Hematopoietic multipotent progenitor cell treated with erythropoietin and hydrocortisone succinate and interleukin-3 and kit ligand, for 17 days (in vitro differentiated cells): ENCODE data around the gene RAPSN.

Experiments
- DNase-seq: peaks from one replicate; pipeline ENCODE4 v3.0.0-alpha.2; 2015; ENCODE audit warnings: low spot score

RAPSN gene

GRCh38 chr11:47433157-47433556 lies 15.8 kb downstream of the RAPSN start:
- no peak for DNase-seq

GRCh38 chr11:47431356-47432083 lies 17.4 kb downstream of the RAPSN start:
- DNase-seq: no peak

DNA sequence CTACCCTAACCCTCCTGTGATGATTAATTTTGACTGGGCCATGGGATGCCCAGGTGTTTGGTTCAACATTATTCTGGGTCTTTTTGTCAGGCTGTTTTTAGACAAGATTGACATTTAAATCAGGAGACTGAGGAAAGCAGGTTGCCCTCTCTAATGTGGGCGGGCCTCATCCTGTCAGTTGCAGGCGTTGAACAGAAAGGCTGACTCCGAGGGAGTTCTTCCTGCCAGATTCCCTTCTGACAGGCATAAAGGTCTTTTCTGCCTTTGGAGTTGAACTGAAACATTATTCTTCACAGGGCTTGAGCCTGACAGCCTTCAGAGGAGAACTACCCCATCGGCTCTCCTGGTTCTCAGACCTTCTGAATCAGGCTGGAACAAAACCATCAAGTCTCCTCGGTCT lies 18.4 kb downstream of the RAPSN start:
- no peak for DNase-seq

DNA sequence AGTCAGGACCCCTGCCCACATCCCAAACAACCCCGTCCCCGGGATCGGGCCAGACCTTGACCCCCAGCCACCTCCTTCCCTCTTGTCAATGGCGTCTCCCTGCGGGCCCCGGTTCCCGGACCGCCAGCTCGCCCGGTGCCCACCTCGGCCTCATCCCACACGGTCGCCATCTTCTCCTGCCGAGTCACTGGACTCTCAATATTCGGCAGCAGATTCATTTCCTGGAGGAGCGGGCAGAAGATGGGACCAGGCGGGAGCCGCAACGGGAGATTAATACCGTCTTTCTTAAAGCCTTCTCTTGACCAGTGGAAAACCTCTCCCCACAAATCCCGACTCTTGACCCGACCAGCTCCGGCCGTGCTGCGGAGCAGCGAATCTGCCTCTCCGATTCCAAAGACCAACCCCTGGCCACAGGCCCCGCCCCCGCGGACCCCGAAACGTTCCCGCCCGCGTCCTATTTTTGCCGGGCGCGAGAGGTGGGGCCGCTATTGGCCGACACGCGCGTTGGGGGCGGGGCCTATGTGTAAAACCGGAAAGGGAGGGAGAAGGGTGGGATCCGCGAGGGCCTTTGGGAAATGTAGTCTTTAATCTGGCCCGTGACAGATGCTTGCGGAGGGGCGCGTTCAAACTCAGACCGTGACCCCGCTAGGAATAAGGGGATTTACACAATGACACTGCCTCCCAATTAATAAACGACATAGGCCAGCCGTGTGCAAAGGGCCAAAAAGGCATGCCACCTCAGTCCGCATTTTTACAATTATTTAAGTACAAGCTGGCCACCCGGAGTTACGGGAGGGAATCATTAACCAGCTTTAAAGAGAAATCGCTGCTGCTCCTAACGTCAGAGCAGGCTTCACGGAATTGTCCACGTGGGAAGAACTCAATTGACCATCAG lies 22.6 kb downstream of the RAPSN start, which contains the start of gene PSMC3:
TSS of gene PSMC3 (minus strand) at position 378 of the 895 bp plus-strand sequence. CDS start at position 218, 160 bp downstream.
- DNase-seq: peak; percentile 96

DNA sequence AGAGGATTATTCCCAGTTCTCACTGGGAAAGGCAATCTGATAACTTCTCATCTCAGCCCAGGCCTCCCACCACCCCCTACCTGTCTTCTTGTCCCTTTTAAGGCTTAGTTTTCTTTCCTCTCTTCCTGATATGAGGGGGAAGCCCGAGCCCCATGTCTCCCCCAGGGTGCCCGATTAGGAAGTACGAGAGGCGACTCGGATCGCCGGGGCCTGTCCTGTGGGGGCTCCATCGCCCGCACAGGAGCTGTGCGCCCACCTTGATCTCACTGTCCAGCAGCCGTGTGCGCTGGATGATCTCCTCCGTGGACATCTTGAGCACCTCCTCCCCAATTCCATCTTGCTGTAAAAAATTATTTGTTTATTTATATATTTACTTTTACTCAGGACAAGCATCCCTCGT lies 23.3 kb downstream of the RAPSN start:
- no peak for DNase-seq

DNA sequence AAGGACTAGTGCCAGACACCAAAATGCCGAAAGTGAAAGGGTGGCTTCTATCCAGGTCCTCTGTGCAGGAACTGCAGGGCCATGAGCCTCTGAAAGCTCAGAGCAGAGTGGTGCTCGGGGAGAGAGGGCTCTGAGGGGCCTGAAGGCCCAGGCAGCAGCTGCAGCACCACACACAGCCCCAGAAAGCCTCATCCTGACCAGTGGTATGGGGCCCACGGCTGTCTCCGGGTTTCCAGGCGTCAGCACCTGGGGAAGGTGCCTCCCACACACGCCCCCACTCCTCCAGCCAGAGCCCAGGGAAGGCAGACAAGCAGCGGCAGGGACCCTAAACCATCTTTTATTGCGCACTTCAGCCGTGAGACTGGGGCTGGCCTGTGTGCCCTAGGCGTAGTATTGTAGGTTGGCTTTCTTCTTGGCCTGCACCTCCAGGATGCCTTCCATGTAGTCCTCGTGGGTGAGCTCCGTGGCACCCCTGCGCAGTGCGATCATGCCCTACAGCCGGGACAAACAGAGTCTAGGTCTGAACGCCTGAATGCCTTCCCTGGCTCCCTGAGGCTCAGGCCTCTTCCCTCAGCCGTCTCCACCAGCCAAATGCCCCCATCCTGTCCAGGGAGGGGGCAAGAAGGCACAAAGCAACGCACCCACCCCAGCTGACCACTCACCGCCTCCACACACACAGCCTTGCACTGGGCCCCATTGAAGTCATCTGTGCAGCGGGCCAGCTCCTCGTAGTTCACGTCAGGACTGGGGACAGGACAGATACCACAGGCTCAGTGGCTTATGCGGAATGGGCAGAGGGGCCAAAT lies 30.3 kb downstream of the RAPSN start:
- no peak for DNase-seq

- DNase-seq: no peak
Observed at GRCh38 chr11:47417712-47418111, 31.2 kb downstream of the RAPSN start.

DNA sequence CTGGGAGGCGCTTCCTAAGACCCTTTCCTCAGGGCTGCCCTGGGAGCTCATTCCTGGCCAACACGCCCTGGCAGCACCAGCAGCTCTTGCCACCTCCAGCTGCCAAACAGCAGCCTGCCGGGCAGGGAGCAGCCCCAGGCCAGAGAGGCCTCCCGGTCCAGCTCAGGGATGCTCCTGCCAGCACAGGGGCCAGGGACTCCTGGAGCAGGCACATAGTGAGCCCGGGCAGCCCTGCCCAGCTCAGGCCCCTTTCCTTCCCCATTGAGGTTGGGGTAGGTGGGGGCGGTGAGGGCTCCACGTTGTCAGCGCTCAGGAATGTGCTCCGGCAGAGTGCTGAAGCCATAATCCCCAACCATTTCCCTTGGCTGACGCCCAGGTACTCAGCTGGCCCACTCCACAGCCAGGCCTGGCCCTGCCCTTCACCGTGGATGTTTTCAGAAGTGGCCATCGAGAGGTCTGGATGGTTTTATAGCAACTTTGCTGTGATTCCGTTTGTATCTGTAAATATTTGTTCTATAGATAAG lies 32.9 kb downstream of the RAPSN start:
- no peak for DNase-seq

GRCh38 chr11:47415091-47415854 lies 33.7 kb downstream of the RAPSN start:
- DNase-seq: no peak

GRCh38 chr11:47414685-47415070 lies 34.3 kb downstream of the RAPSN start:
- no peak for DNase-seq

GRCh38 chr11:47413908-47414684 lies 34.8 kb downstream of the RAPSN start:
- DNase-seq: no peak

DNA sequence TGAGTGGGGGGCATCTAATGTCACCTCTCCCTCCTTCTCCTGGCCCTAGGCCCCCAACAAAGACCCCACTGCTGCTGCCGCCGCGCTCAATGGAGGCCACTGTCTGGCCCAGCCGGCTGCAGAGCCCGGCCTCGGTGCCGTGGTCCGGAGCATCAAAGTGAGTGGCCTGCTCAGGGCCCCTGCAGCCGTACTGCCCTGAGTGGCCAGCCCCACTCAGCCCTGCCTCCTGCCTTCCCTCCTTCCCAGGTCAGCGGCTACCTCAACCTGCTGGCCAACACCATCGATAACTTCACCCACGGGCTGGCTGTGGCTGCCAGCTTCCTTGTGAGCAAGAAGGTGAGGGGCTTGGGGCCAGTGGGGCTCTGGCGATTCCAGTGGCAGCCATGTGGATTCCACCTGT lies 35.6 kb downstream of the RAPSN start:
- DNase-seq: no peak

- peak; percentile 50 for DNase-seq
Observed at GRCh38 chr11:47411884-47412746, 36.8 kb downstream of the RAPSN start.

DNA sequence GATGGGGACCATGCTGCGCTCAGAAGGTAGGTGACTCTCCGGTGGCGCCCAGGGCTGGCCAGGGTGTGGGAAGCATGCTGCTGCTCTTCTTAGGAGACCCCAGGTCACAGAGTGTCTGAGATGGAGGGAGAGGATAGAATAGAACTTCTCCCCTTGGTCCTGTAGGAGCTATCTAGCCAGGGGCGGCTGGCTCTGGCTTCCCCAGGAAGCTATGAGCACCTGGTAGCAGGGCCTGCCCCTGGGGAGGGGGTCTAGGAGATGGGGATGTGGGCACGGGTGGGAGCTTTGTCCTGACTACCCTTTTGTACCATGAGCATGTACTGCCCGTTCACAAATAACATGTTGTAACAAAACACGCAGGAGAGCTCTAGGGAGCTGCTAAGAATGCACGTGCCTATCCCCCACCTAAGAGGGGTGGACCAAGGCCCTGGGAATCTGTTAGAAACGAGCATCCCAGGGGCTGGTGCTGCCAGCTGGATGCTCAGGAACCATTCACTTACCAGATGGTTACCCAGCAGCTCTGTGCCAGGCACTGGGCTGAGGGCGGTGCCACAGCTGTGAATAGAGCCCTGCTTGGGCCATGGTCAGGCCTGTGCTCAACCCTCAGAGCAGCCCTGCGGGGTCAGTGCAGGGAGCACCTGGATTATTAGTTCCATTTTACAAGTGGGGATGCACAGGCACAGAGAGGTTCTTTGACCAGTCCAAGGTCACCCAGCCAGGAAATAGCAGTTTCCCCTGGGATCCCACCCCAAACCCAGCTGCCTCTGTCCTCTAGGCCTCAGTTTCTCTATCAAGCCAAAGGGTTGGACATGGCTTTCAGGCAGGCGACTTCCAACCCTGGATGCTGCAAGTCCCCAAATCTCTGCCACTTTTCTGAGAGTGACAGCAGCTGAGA lies 38.3 kb downstream of the RAPSN start:
- DNase-seq: no peak

DNA sequence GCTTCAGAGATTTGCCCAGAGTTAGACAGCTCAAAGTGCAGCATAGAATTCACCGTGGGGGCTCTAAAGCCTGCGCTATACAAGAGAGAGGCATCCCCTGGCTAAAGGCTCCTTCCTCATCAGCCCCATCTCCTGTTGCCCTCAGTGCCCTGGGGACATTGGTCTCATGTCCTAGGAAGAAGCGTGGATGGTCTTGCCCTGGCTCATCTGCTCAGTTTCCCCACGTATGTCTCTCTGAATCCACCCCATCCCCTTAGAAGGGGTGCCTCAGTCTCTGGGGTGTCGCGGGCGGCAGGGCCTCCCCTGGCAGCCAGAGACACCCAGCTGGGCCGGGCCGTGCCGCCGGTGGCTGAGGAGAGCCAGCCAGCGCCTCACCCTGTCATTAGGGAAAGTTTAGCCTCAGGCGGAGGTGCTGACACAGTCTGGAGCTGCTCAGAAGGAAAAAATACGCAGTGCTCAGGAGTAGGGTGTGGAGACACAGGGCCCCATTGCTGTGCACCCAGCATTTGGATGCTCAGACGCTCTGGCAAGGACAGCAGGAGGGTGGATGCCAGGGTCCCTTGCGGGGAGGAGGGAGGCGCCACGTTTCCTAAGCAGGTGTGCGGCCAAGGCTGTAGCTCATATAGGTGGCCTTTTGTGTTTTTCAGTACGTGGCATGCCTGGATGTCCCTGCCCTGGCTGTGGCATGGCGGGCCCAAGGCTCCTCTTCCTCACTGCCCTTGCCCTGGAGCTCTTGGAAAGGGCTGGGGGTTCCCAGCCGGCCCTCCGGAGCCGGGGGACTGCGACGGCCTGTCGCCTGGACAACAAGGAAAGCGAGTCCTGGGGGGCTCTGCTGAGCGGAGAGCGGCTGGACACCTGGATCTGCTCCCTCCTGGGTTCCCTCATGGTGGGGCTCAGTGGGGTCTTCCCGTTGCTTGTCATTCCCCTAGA lies 39.2 kb downstream of the RAPSN start:
- DNase-seq: no peak

DNA sequence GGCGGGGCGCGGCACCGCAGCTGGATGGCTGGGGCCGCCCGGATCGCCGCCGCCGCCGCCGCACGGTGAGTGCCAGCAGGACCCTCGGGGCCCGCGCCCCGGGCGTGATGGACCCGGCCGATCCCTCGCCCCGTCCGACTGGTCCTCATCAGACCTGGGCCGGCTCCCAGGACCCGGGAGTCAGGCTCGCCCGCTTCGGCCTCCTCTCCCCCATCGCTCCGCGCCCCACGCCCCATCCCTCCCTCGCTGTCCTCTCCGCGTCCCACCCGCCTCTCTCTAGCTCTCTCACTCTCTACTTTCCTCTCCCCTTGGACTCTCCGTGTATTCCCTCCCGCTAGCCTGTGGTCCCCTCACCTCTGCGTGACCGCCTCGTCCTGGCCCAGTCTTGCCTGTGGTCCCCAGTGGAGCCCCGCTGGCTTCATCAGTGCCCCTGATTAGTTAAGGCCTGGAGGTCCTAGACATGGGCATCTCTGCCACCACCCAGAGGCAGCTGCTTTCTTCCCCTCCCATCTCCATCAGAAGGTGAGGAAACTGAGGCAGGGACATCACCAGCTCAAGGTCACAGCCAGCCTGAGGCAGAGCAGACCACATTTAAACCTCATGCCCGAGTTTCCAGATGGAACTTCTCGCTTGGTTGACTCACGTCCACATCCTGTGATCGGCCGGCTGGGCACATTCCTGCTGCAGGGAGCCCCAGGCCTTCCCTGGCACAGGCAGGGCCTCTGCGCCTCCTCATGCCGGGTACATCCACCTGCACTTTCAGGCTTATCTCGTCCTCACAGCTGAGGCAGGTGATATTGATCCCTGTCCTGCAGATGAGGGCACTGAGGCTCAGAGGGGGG lies 40.1 kb downstream of the RAPSN start:
- DNase-seq: no peak
